HFF-Myc (cell line): Measurements from ENCODE around the gene THTPA.

Experiments
- DNase-seq: peaks from one replicate; pipeline ENCODE4 v3.0.0-alpha.2; 2011; ENCODE audit warnings: low read depth; ENCODE audit errors: extremely low read depth
- H3K4me3 ChIP-seq: replicated peaks from 2 replicates; pipeline ENCODE4 v1.5.1; 2011; ENCODE audit warnings: low read depth, mild to moderate bottlenecking, control low read depth, low read length
- CTCF ChIP-seq: IDR thresholded peaks from 2 replicates; pipeline ENCODE4 v1.5.1; 2012; ENCODE audit warnings: mild to moderate bottlenecking, low read depth, low read length, control low read depth; ENCODE audit errors: missing control alignments

The THTPA gene

GRCh38 chr14:23568600-23569331, 12.7 kb downstream of the THTPA start:
- peak; percentile 51 for TF ChIP-seq CTCF
- no peak for DNase-seq
- no peak overlapping the region for H3K4me3 ChIP-seq

DNA sequence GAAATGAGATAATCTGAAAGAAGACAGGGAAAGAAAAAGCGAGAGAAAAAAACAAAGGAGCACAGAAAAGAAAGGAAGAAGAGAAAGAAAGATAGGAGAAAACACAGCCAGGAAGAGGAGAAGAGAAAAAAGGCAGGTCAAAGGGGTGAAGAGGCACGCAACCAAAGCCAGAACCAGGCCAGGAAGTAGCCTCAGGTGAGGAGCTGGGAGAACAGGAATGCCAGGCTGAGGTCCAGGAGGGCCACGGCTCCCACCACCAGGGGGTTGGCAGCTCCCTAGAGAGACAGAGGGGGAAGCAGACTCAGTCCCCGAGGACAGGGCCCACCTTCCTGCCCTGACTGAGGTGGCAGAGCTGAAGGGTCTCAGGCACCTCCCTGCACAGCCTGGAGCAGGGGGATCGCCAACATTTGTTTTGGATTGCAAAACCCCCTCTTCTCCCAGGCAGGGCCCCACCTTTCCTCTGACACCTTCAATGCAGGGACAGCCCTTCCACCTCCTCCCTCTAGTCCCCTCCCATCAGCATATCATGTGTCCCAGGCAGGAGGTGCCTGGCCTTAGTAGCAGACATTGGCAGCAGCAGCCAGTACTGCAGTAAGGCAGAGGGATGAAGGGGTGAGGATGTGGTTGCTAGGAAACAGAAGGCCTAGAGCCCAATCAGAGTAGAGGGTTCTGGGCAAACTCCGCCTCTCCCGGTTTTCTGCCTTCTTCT, 13.5 kb downstream of the THTPA start:
- no peak for TF ChIP-seq CTCF
- no peak for DNase-seq
- no peak overlapping the region for H3K4me3 ChIP-seq

DNA sequence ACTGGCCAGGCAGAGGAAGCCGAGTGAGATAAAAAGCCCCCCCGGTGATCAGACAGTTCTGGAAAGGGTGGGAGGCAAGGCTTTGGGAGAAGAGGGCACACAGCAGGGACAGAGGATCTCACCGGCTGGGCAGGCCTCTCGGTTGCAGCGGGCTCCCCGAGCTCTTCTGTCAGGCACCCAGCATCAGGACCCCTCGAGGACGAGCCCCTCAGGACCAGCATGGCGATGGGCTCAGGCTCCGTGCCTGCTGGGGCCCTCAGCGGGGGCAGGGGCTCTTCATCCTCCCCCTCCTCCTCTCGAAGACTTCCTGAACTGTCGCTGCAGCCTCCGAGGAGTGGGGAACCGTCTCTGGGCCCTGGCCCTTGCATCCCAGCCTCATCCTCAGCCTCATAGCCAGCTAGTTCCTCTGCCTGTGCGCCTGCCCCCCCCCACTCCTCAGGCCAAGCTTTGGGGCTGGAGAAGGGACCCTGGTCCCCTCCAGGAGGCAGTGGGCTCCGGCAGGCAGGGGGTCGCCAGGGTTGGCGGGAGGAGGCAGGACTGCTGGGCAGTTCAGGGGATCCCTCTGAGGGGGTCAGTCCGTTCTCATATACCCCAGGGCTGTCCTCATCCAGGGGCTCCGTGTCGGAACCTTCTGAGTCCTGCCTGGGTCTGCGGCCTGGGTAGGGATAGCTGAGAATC, 14.9 kb downstream of the THTPA start:
- no peak for TF ChIP-seq CTCF
- DNase-seq: no peak
- no peak overlapping the region for H3K4me3 ChIP-seq

DNA sequence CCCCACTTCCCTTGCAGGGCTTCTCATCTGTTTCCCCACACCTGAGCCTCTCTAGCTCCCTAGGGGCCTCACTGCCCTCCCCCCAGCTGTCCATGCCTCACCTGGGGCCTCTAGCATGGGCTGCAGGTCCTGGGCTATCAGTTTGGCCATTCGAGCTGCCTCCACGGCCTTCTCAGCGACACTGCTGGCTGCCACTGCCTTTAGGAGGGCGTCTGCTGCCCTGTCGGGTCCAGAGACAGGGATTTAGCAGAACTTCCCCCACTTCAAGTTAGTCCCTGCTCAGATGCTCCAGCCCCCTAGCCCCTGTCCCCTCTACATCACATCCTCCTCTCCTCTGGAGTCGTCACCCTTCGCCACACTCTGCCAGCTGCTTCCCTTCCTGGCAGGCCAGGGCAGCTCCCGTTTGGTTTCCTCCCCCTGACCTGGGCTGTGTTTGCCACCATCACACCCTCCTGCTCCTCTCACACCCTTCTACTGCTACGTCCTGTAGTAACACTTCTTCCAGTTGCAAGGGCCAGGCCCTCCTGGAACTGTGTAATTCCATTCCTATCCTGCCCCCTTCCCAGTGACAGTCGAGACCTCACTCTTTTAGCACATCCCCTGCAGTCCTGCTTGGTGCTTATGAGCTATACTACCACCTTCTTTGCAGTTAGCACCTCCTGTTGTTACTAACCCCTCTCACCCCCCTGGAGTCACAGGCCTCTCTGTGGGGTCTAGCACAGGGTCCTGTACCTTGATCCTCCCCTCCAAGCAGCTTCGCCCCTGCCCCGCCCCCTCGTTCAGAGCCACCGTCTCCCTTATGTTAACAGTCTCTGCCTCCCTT, 15.8 kb downstream of the THTPA start:
- DNase-seq: no peak
- no peak for TF ChIP-seq CTCF
- no peak overlapping the region for H3K4me3 ChIP-seq

DNA sequence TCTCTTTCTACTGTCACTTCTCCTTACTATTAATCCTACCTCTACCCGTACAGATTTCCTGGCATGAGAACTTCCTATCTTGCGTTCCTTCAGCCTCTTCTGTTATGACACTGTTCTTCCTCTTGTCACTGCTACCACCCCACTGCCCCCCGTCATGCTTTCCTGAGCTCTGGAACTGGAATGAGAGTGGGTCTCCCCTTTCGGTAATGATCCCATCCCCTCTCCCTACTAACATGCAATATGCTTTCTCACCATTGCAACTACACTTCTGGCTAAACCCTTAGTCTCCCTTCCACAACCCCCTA, 16.4 kb downstream of the THTPA start:
- no peak overlapping the region for H3K4me3 ChIP-seq
- no peak for TF ChIP-seq CTCF
- DNase-seq: no peak

- TF ChIP-seq CTCF: no peak
- no peak overlapping the region for H3K4me3 ChIP-seq
- no peak for DNase-seq
Observed at GRCh38 chr14:23572836-23573235, 16.8 kb downstream of the THTPA start.
